SU-DHL-6 (cell line): ENCODE results near the gene SGMS2.

Experiments used
- H2AFZ ChIP-seq: fragments of 200-600 bp; sonication (generic); 2 replicates; pipeline ENCODE4 v1.6.1; 2014; ENCODE audit warnings: low read depth, mild to moderate bottlenecking, moderate library complexity, mixed read lengths, antibody characterized with exemption, low read length; ENCODE audit not compliant: severe bottlenecking
- H3F3A ChIP-seq: fragments of 200-600 bp; shearing (Covaris generic); 2 replicates; pipeline ENCODE4 v1.6.0; 2016; ENCODE audit warnings: antibody characterized with exemption, mild to moderate bottlenecking; ENCODE audit not compliant: insufficient read depth
- H3K27ac ChIP-seq: fragments of 200-600 bp; sonication (generic); 2 replicates; pipeline ENCODE4 v1.5.1; 2016; ENCODE audit warnings: low read depth, mild to moderate bottlenecking, low read length, moderate library complexity, mixed read lengths
- H3K27me3 ChIP-seq: fragments of 200-600 bp; sonication (generic), shearing (Covaris generic); 2 replicates; pipeline ENCODE4 v1.6.0; 2014; ENCODE audit warnings: mild to moderate bottlenecking, low read length
- H3K36me3 ChIP-seq: fragments of 200-600 bp; sonication (generic); 2 replicates; pipeline ENCODE4 v1.6.1; 2014; ENCODE audit warnings: mild to moderate bottlenecking, low read length, mixed read lengths
- H3K4me2 ChIP-seq: fragments of 300-600, 200-600 bp; shearing (Covaris generic), sonication (generic); 2 replicates; pipeline ENCODE4 v1.6.0; 2014; ENCODE audit warnings: low read length, low read depth, mild to moderate bottlenecking; ENCODE audit not compliant: poor library complexity, severe bottlenecking
- H3K4me3 ChIP-seq: fragments of 200-600 bp; sonication (generic); 2 replicates; pipeline ENCODE4 v1.5.1; 2014; ENCODE audit warnings: antibody characterized with exemption, low read length, mild to moderate bottlenecking, mixed read lengths; ENCODE audit not compliant: insufficient read depth, poor library complexity, severe bottlenecking
- H3K79me2 ChIP-seq: fragments of 200-600 bp; sonication (generic); 2 replicates; pipeline ENCODE4 v1.6.1; 2014; ENCODE audit warnings: mild to moderate bottlenecking, low read length, moderate library complexity; ENCODE audit not compliant: insufficient read depth
- H3K9ac ChIP-seq: fragments of 200-600 bp; sonication (generic); 2 replicates; pipeline ENCODE4 v1.7.0; 2014; ENCODE audit warnings: mild to moderate bottlenecking, low read length
- H3K9me2 ChIP-seq: fragments of 200-600 bp; sonication (generic); replicated peaks from 2 replicates; pipeline ENCODE4 v1.6.1; 2014; ENCODE audit warnings: low read length; ENCODE audit not compliant: insufficient read depth
- H3K9me3 ChIP-seq: fragments of 200-600 bp; sonication (generic); 2 replicates; pipeline ENCODE4 v1.6.1; 2014; ENCODE audit warnings: low read length, mixed read lengths; ENCODE audit not compliant: insufficient read depth
- H4K20me1 ChIP-seq: fragments of 200-600 bp; sonication (generic); 2 replicates; pipeline ENCODE4 v1.6.1; 2014; ENCODE audit warnings: low read depth, mild to moderate bottlenecking, antibody characterized with exemption, low read length, moderate library complexity, mixed read lengths
- CTCF ChIP-seq: fragments of 200-600 bp; sonication (generic); IDR thresholded peaks from one replicate; pipeline ENCODE4 v1.5.1; 2017; ENCODE audit warnings: antibody characterized with exemption, mild to moderate bottlenecking, low read length, moderate library complexity; ENCODE audit not compliant: insufficient read depth, poor library complexity, severe bottlenecking
- EZH2phosphoT487 ChIP-seq: fragments of 200-600 bp; sonication (generic), shearing (Covaris generic); conservative IDR thresholded peaks from 2 replicates; pipeline ENCODE4 v1.6.1; 2018; ENCODE audit warnings: mild to moderate bottlenecking, antibody characterized with exemption, low read length, moderate library complexity, mixed read lengths

The SGMS2 gene

GRCh38 chr4:107854356-107855022 is 29.8 kb downstream of the SGMS2 start:
- H3K79me2 ChIP-seq, result no peaks in the 10 kb centered on the region
- no peak overlapping the region for H2AFZ ChIP-seq
- no peaks in the 10 kb centered on the region for H3K36me3 ChIP-seq
- no peaks in the 10 kb centered on the region for H3K9me3 ChIP-seq
- H3K9me2 ChIP-seq, result no peaks in the 10 kb centered on the region
- H3F3A ChIP-seq, result no peaks in the 10 kb centered on the region
- H3K9ac ChIP-seq, result no peak overlapping the region
- H4K20me1 ChIP-seq, result no peaks in the 10 kb centered on the region
- no peak overlapping the region for H3K4me2 ChIP-seq
- no peak overlapping the region for H3K27ac ChIP-seq
- H3K4me3 ChIP-seq, result no peak overlapping the region
- no peaks in the 10 kb centered on the region for H3K27me3 ChIP-seq
- TF ChIP-seq CTCF (no peak), EZH2phosphoT487 (no peak)

- Histone ChIP-seq H3K9ac (no peak overlapping the region), H3K79me2 (no peaks in the 10 kb centered on the region), H2AFZ (no peak overlapping the region), H3K4me3 (no peak overlapping the region), H3K36me3 (no peaks in the 10 kb centered on the region), H3K27ac (no peak overlapping the region), H3K9me3 (no peaks in the 10 kb centered on the region), H3K9me2 (no peaks in the 10 kb centered on the region), H4K20me1 (no peaks in the 10 kb centered on the region), H3K27me3 (no peaks in the 10 kb centered on the region), H3F3A (no peaks in the 10 kb centered on the region), H3K4me2 (no peak overlapping the region)
- TF ChIP-seq CTCF (no peak), EZH2phosphoT487 (no peak)
These were observed 31.0 kb downstream of the SGMS2 start for GRCh38 chr4:107855723-107856122.

GRCh38 chr4:107856901-107857300 is 32.2 kb downstream of the SGMS2 start:
- no peaks in the 10 kb centered on the region for H3K9me3 ChIP-seq
- no peak overlapping the region for H3K27ac ChIP-seq
- no peak overlapping the region for H3K4me3 ChIP-seq
- no peaks in the 10 kb centered on the region for H3F3A ChIP-seq
- no peaks in the 10 kb centered on the region for H3K36me3 ChIP-seq
- H2AFZ ChIP-seq, result no peak overlapping the region
- no peak overlapping the region for H3K9ac ChIP-seq
- H3K4me2 ChIP-seq, result no peak overlapping the region
- H4K20me1 ChIP-seq, result no peaks in the 10 kb centered on the region
- no peaks in the 10 kb centered on the region for H3K79me2 ChIP-seq
- H3K9me2 ChIP-seq, result no peaks in the 10 kb centered on the region
- TF ChIP-seq EZH2phosphoT487 (no peak), CTCF (no peak)
- H3K27me3 ChIP-seq, result no peaks in the 10 kb centered on the region
